ENCODE data around the gene DCST2. TPM values are rescaled to one million over a fixed set of nuclear protein-coding genes. Genes with fewer than 3 reads are reported as not detected.

The DCST2 gene
- total and polyA plus RNA-seq, 2 donors (not counting 3 experiments of a cell fraction or from before 2014, with no cell fraction given) = 0.29 to 0.51 TPM

GRCh38 chr1:155053531-155054105, 20.0 kb upstream of the DCST2 start:
- POLR2A ChIA-PET = interaction anchor here (0.6 kb wide), 1 partner anchor 60 kb away, joined by 4 read pairs; no protein-coding TSS in a partner anchor
- peaks cover 21% of the 10 kb centered on the region for H3K79me2 ChIP-seq (ENCODE audit: control insufficient read depth, insufficient read depth, low read length)
- CTCF ChIA-PET = interaction anchor here (0.6 to 6.1 kb wide), 8 partner anchors 7 to 1883 kb away, joined by 3 to 59 read pairs (median 8); partner anchors contain the start of genes KRTCAP2 and PYGO2
- DNase-seq (ENCODE audit: low read depth, low spot score) (no peak), FAIRE-seq (no peak)
- dilution Hi-C loops (cut with MboI; ENCODE audit: extremely low pct_ligation_motif_present, low sequenced_read_pairs) (no loop called here), intact Hi-C loops (cut with micrococcal nuclease) (no loop called here)
- H3K4me2 ChIP-seq (ENCODE audit: insufficient read depth, low read length) = peak overlapping the region; percentile 1
- H3K27me3 ChIP-seq (ENCODE audit: control insufficient read depth in 2 of 2, insufficient read depth in 2 of 2, low read length in 2 of 2) = no peaks in the 10 kb centered on the region
- no peak overlapping the region for H2AFZ ChIP-seq (ENCODE audit: low read depth, low read length)
- no peaks in the 10 kb centered on the region for H3K9me1 ChIP-seq (replicated peaks; ENCODE audit: control insufficient read depth, extremely low read depth, insufficient read depth, low read length)
- peaks cover 24% of the 10 kb centered on the region for H3K4me1 ChIP-seq (ENCODE audit: control insufficient read depth, extremely low read depth, insufficient read depth, low read length)
- no TSS peak for BruUV-seq (replicated peaks)
- no peak overlapping the region for H3K9ac ChIP-seq (replicated peaks; ENCODE audit: extremely low read depth, insufficient read depth, low read length)
- H4K20me1 ChIP-seq (replicated peaks; ENCODE audit: control insufficient read depth, extremely low read depth, insufficient read depth, low read length) = no peaks in the 10 kb centered on the region
- H3K36me3 ChIP-seq (ENCODE audit: control insufficient read depth in 2 of 2, extremely low read depth in 1 of 2, insufficient read depth in 2 of 2, low read length in 2 of 2) = peaks cover 9 to 35% of the 10 kb centered on the region in 2 experiments
- no peak overlapping the region for H3K4me3 ChIP-seq (replicated peaks in 1 of 3; ENCODE audit: insufficient read depth in 1 of 3, low read depth in 1 of 3, low read length in 3 of 3)
- TF ChIP-seq POLR2A (IDR thresholded peaks at IDR 0.05; ENCODE audit: low read depth, low read length) (no peak), EZH2 (IDR thresholded peaks at IDR 0.05; ENCODE audit: borderline replicate concordance, low read depth, low read length, severe bottlenecking) (no peak), GATA2 (IDR thresholded peaks at IDR 0.05; ENCODE audit: insufficient read depth, insufficient read length, low read depth, low read length) (no peak), JUN (IDR thresholded peaks at IDR 0.05; ENCODE audit: borderline replicate concordance, insufficient read depth, insufficient read length, low read depth) (no peak), FOS (IDR thresholded peaks at IDR 0.05; ENCODE audit: borderline replicate concordance, insufficient read depth, low read length) (no peak), MYC (IDR thresholded peaks at IDR 0.05; ENCODE audit: low read depth, low read length) (no peak), POLR2AphosphoS5 (IDR thresholded peaks at IDR 0.05; ENCODE audit: insufficient read depth, low read depth, low read length) (no peak)
- TF ChIP-seq, protein P1, sequence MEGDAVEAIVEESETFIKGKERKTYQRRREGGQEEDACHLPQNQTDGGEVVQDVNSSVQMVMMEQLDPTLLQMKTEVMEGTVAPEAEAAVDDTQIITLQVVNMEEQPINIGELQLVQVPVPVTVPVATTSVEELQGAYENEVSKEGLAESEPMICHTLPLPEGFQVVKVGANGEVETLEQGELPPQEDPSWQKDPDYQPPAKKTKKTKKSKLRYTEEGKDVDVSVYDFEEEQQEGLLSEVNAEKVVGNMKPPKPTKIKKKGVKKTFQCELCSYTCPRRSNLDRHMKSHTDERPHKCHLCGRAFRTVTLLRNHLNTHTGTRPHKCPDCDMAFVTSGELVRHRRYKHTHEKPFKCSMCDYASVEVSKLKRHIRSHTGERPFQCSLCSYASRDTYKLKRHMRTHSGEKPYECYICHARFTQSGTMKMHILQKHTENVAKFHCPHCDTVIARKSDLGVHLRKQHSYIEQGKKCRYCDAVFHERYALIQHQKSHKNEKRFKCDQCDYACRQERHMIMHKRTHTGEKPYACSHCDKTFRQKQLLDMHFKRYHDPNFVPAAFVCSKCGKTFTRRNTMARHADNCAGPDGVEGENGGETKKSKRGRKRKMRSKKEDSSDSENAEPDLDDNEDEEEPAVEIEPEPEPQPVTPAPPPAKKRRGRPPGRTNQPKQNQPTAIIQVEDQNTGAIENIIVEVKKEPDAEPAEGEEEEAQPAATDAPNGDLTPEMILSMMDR (IDR thresholded peaks at IDR 0.05; ENCODE audit: extremely low read depth in 1 of 2, insufficient read depth in 1 of 2, low read depth in 1 of 2, low read length in 2 of 2) = no peak
- TF ChIP-seq, protein P2, sequence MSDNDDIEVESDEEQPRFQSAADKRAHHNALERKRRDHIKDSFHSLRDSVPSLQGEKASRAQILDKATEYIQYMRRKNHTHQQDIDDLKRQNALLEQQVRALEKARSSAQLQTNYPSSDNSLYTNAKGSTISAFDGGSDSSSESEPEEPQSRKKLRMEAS (IDR thresholded peaks at IDR 0.05; ENCODE audit: insufficient read depth, insufficient read length) = no peak
- H3K27ac ChIP-seq (ENCODE audit: insufficient read depth, low read depth, low read length) = peak overlapping the region; percentile 34
- H3K9me3 ChIP-seq (replicated peaks; ENCODE audit: control insufficient read depth, insufficient read depth, low read length) = no peaks in the 10 kb centered on the region

All from endothelial cell of umbilical vein (primary cell).